Jurkat, Clone E6-1 (cell line): ENCODE results near the gene INSL4. TPM values are rescaled to one million over a fixed set of nuclear protein-coding genes. Genes with fewer than 3 reads are reported as not detected.

Experiments used
- DNase-seq: peaks from one replicate; pipeline ENCODE4 v3.0.0-alpha.2; 2011; ENCODE audit warnings: low read depth, low spot score
- H3K4me3 ChIP-seq: 2 replicates; pipeline ENCODE4 v1.5.1; 2011; ENCODE audit warnings: mild to moderate bottlenecking, low read length, control low read depth, moderate library complexity
- polyA plus RNA-seq: library from polyadenylated mRNA; unstranded; fragments of >200 nt; gene quantifications from one replicate; pipeline ENCODE4 v1.2.1, GENCODE V29; 2012; ENCODE audit warnings: missing spikeins; ENCODE audit not compliant: insufficient read length, insufficient read depth

The INSL4 gene
- not detected for polyA plus RNA-seq

DNA sequence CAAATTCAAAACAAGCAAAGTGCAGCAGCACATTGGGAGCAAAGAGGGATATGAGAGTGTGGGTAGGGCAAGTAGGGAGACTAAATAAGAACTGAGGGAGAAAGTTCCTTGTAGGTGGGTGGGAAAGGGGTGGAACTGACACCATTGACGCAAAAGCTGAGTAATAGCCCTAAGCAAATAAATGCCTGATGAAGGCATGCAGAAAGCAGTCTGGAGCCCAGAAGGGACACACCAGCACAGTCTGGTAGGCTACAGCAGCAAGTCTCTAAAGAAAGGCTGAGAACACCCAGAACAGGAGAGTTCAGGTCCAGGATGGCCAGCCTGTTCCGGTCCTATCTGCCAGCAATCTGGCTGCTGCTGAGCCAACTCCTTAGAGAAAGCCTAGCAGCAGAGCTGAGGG, at the start of gene INSL4:
TSS of gene INSL4 (plus strand) at position 208 of the 400 bp plus-strand sequence. CDS start at position 313, 105 bp downstream.
- no peak within 1 kb of the TSS for H3K4me3 ChIP-seq
- no peak for DNase-seq

DNA sequence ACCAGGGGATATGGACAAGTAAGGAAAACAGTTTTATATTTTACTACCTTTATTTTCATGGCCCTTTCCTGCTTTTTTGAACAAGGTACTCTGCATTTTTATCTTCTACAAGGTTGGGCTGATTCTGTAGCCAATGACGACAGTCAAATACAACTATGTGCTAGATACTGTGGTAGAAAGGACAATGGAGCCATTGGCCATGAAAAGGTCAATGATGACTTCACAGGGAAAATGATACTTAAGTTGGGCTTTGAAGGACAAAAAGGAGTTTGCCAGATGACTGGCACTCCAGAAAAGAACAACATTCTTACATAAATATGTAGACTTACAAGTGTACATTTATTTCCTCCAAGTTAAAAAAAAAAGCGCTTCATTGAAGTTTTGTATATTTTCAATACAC, 46.4 kb upstream of the INSL4 start:
- DNase-seq, result no peak
- H3K4me3 ChIP-seq, result no peak overlapping the region

DNA sequence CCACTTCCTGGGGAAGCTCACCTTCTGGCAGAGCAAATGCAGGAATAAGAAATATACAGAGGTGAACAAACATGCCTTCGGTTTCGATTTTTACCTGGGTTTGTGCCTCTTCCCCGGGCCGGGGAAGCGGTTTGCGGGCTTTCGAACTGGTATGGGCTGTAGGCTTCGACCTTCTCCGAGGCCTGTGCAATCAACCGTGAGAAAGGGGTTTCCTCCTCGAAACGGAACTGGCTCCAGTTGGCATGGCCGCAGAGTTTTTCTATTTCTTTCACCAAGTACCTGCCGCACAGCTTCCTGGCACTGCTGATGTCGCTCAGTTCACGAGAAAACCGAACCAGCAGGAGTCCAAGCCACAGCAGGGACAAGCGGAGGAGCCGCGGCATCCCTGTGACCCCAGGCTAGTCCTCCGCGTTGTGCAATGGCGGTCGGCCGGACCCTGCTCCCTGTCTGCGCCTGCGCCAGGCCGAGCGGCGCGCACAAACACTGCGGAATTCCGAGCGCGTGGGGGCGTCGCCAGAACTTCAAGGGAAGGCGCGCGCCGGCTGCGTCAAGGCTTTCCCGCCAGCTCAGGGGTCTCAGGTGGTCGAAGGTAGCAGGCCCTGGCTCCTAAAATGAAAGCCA, 45.9 kb upstream of the INSL4 start, which contains the start of gene INSL6:
TSS of gene INSL6 (minus strand) at position 420 of the 621 bp plus-strand sequence. CDS start at position 383, 37 bp downstream.
- no peak within 1 kb of the TSS for H3K4me3 ChIP-seq
- DNase-seq, result no peak

GRCh38 chr9:5186416-5187169, 44.6 kb upstream of the INSL4 start:
- no peak overlapping the region for H3K4me3 ChIP-seq
- peak; percentile 69 for DNase-seq

DNA sequence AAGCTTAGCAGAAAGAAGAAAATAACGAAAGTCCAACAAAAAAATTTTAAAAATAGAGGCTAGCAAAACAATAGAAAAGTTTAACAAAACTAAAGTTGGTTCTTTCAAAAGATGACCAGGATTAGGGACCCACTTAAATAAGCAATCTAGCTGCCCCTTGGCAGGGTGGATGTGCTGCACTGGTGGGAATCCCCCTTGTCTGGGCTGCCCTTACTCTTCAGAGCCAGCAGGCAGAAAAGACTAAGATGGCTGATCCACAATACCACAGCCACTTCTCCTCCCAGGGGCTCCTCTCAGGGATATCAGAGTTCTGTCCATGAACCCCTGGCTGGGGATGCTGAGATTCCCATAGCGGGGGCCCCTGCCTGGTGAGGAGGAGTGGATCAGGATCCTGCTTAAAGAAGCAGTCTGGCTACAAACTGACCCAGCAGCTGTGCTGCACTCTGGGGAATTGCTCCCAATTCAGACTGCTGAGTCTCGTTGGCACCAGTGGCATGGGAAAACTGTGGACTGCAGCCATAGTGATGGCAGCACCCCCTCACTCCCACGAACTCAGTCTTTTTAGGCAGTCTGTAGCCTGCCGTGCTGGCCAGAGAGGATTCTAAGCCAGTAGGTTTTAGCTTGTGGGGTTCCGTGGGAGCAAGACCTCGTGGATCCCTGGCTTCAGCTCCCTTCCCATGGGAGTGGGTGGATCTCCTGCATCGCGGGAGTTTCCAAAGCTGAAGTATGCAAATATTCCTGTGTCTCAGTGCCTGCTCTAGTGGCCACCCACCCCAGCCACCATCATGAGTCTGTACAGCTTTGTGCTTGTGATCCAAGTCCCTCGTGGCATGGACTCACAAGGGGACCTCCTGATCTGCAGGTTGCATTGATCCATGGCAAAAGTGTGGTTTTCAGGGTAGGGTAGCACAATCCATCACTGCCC, 42.9 kb upstream of the INSL4 start:
- DNase-seq, result no peak
- H3K4me3 ChIP-seq, result no peak overlapping the region

DNA sequence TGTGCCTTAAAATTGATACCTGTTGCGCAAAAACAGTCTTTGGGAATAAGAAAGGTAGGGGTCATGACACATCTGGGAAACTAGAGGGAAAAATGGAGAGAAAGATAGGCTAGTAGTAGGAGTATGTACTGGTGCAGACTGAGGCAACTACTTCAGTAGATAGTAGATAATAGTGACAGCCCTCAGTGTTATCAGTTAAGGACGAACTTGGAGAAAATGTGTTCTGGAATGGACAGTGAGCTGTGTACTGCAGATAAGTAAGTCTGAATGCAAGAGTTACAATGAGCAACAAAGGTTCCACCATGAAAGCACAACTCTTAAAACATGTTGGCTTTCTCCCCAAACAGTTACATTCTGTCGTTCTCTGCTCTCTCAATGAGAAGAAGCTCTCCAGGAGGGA, 39.2 kb upstream of the INSL4 start:
- DNase-seq, result no peak
- no peak overlapping the region for H3K4me3 ChIP-seq

DNA sequence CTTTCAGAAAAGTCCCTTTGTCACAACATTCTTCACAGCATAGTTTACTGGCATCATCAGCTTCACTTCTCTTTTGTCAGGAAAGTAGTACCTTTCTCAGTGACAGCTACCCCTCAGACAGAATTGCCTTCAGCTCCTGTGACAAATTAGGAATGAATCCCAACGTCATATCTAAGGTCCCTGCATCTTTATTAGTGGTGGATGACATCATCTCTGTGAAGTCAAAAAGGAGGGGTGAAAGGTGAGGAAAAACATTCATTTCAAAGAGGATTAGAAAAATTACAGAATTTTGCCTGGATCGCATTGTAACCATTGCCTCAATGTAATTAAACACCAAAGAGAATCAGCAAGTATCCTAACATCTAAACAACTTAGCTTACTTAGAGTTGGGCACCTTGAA, 37.9 kb upstream of the INSL4 start:
- DNase-seq, result no peak
- no peak overlapping the region for H3K4me3 ChIP-seq

GRCh38 chr9:5195463-5195862, 35.8 kb upstream of the INSL4 start:
- no peak overlapping the region for H3K4me3 ChIP-seq
- DNase-seq, result no peak

GRCh38 chr9:5205071-5205470, 26.1 kb upstream of the INSL4 start:
- H3K4me3 ChIP-seq, result no peak overlapping the region
- no peak for DNase-seq

- H3K4me3 ChIP-seq, result no peak overlapping the region
- no peak for DNase-seq
Observed at GRCh38 chr9:5230554-5230953, 665 bp upstream of the INSL4 start.

DNA sequence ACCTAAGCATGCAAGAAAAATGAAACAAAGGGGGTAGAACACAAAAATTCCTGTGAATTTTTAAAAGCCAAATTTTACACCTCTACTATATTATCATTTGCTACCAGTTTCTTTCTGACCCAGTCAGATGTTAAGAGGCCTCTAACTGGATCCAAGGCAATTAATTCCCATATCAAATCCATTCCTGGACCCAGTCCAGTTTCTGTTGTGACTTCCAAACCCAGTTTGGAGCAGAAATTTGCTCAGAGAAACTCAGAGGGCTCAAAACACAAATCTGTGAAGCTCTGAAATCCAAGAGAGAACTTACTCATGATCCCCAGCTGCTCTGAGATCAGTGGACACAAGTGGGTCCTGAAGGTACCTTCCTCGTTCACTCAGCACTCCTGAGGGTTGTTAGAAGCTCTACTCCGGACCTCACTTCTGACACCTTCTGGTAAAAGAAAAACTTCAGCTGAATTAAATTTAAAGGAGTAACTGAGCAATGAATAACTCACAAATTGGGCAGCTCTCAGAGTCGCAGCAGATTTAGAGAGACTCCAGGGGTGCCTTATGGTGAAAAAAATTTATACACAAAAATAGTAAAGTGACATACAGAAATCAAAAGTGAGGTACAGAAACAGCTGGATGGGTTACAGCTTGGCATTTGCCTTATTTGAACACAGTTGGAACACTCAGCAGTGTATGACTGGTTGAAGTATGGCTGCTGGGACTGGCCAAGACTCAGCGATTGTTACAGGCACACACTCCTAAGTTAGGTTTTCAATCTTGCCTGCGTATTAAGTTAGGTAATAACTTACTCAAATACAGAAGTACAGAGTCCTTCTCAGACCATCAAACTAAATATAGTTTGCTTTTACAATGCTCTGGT, 32.4 kb downstream of the INSL4 start:
- DNase-seq, result no peak

DNA sequence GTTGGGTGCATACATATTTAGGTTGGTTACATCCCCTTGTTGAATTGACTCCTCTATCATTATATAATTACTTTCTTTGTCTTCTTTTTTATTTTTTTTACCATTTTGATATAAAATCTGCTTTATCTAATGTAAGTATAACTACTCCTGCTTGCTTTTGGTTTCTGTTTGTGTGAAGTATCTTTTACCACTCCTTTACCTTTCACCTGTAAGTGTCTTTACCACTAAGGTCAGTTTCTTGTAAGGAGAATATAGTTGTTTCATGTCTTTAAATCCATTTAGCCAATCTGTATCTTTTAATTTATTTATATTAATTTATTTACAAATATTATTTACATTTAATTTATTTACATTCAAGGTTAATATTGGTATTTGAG, 33.0 kb downstream of the INSL4 start:
- DNase-seq, result no peak
- no peak overlapping the region for H3K4me3 ChIP-seq

More for the DNA sequence above, 32.4 kb downstream of the INSL4 start:
- H3K4me3 ChIP-seq, result no peak overlapping the region

DNA sequence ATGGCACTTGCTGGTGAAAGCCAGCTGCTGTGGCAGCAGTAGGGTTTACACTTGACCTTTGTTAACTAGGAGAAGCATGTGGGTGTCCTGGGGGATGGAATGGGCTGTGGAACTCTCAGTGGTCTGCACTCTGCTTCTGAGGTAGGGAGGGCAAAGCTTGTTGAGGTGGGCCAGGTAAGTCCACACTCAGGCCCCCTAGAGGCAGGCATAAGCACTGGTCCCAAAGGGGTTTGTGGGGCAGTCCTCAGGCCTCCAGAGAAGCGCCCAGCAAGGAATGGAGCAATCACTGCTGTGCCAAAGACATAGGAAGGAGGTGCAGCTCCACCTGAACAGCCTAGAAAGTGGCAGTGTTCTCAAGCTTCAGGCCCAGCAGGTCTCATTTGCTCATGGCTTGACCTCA, 34.7 kb downstream of the INSL4 start:
- H3K4me3 ChIP-seq, result no peak overlapping the region
- no peak for DNase-seq

GRCh38 chr9:5269249-5269715, 38.1 kb downstream of the INSL4 start:
- H3K4me3 ChIP-seq, result no peak overlapping the region
- no peak for DNase-seq

DNA sequence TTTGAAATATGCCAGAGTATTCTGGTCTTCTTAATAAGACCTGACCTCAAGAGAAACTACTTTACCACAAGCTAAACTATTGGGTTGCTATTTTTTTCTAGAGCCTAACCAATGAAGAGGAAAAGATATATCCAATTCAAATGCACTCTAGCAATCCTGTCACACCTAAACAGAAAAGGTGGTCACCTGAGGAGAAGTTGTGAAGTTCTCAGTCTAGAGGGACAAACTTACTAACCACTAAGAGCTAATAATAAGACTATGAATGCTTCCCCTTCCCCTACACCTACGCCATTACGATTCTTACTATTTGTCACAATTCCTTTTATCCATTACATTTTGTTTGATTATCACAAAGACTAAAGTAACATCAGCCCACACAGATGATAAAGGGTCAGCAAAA, 43.6 kb downstream of the INSL4 start:
- DNase-seq, result no peak
- no peak overlapping the region for H3K4me3 ChIP-seq

DNA sequence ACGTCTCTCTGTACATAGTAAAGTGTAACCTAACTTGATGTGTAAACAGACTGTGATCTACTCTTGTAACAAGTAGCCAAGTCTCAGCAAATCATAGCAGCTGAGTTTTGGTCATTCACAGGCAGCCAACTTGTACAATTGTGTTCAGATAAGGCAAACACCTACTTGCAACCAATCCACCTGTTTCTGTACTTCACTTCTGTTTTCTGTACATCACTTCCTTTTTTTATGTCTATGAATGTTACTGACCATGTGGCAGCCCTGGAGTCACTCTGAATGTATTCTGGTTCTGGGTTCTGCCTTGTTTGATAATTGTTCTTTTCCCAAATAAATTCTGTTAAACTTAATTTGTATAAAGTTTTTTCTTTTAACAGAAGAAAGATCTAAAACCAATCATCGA, 47.3 kb downstream of the INSL4 start:
- no peak for DNase-seq
- H3K4me3 ChIP-seq, result no peak overlapping the region
